ENCODE measurements around the gene ACVRL1.
A peak's percentile ranks its signal among the peaks of the same experiment; 100 is the strongest.

ACVRL1 gene

DNA sequence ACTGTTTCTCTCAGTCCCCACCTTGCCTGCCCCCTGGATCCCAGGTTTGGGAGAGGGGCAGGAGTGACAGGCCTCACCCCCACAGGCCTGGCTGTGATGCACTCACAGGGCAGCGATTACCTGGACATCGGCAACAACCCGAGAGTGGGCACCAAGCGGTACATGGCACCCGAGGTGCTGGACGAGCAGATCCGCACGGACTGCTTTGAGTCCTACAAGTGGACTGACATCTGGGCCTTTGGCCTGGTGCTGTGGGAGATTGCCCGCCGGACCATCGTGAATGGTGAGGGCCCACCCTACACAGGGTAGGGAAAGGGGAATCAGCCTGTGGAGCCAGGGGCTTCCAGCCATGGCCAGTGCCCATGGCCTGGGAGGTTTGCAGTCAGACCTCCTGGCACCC lies 8.6 kb downstream of the ACVRL1 start:
- DNase-seq (ENCODE audit: low read depth, low spot score) = no peak

DNA sequence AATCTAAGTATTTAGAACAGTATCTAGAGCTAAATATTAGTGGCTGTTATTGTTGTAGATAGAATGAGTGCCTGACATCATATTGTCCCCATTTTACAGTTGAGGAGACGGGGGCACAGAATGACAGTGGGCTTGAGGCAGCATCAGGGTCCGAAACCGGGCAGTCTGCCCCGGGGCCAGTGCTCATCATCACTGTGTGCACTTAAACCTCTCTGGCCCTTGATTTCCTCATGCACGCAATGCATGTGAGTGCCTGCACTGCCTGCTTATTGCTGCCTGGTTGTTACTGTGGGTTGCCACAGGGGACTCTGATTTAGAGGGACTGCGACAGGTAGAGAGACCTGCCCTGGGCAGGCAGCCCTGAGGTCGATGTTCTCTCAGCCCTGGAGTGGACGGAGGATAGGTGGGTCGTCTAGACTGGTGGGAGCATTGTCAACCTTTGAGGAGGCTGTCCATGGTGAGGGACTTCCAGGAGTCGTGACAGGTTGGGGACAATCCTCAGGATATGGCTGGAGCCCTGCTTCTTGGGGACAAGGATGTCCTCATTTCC lies 9.8 kb downstream of the ACVRL1 start:
- no peak for DNase-seq (ENCODE audit: low read depth, low spot score)

DNA sequence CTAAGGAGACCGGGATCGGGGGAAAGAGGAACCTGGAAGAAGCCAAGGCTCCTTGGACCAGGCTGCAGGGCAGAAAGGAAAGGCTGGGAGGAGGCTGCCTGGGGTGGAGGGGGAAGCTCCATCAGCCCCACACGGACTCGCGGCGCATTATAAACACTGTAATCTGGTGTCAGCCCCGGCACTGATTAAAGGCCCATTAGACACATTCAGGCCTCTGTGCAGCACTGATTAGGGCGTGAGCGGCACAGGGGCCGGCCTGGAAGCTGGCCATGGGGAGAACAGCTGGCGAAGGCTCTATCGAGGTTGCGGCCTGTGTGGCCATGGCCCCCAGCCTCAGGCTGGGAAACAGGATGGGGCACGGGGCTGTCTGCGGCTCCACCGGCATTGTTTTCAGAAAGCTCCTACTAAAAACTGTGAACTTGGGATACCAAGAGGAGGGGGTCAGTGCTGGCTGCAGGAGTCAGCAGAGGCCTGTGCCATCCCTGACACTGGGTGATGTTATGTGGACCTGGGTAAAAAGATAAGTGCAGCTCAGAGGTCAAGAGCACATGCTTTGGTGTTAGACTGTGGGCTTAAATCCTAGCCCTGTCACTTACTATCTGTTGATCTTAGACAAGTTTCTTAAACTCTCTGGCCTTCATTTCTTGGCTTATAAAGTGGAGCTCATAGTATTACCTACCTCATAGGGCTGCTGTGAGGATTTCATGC lies 10.6 kb downstream of the ACVRL1 start:
- DNase-seq (ENCODE audit: low read depth, low spot score) = no peak

GRCh38 chr12:51920046-51920445 lies 12.7 kb downstream of the ACVRL1 start:
- DNase-seq (ENCODE audit: low read depth, low spot score) = no peak

- DNase-seq (ENCODE audit: low read depth, low spot score) = no peak
Measured at GRCh38 chr12:51921017-51921725, 13.9 kb downstream of the ACVRL1 start.

- no peak for DNase-seq (ENCODE audit: low read depth, low spot score)
Measured at GRCh38 chr12:51922146-51922545, 14.8 kb downstream of the ACVRL1 start.

DNA sequence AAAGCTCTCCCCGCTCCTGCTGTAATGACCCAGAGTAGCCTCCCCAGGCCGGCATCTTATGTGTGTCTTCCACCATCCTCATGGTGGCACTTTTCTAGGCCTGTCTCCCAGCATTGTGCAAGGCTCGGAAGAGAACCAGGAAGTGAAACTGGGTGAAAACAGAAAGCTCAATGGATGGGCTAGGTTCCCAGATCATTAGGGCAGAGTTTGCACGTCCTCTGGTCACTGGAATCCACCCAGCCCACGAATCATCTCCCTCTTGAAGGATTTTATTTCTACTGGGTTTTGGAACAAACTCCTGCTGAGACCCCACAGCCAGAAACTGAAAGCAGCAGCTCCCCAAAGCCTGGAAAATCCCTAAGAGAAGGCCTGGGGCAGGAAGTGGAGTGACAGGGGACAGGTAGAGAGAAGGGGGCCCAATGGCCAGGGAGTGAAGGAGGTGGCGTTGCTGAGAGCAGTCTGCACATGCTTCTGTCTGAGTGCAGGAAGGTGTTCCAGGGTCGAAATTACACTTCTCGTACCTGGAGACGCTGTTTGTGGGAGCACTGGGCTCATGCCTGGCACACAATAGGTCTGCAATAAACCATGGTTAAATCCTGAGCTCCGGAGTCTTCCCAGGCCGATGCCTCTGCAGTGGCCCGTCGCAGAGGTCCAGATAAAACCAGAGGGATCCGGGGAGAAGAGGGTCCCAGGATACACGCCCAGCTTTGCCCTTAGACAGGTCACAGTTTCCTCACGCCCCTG lies 15.6 kb downstream of the ACVRL1 start:
- no peak for DNase-seq (ENCODE audit: low read depth, low spot score)

- no peak for DNase-seq (ENCODE audit: low read depth, low spot score)
Measured at GRCh38 chr12:51923506-51924365, 16.4 kb downstream of the ACVRL1 start.

- no peak for DNase-seq (ENCODE audit: low read depth, low spot score)
Measured at GRCh38 chr12:51924551-51925319, 17.4 kb downstream of the ACVRL1 start.

DNA sequence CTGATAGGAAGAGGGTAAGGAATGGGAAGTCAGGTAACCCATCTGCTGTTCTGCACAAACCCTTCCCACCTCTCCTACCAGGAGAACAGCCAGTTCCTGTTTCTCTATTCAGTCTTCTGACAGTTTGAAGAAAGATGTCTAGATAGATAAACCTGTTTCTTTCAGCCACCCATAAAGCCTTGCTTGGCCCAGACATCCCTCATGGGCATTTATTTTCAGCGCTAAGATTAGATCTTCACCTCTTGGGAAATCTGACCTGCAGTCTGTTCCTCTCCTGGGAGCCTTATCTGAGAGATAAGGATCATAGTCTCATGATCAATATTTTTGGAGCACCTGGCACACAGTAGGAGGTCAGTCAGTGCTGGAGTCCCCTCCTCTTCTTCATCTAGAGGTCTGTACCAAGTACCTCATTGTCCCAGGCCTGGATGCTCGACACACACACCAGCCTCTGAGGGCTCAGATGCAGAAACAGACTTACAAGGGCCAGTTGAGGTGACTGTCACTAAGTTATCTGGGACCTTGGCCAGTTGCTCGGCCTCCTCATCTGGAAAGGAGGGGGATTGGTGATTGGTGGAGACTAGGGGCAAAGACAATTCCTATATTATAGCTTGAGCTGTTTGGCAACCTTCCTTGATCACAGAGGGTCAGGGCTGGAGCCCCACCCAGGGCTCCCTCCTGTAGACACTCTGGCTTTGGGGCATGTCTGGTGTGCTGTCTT lies 18.2 kb downstream of the ACVRL1 start:
- no peak for DNase-seq (ENCODE audit: low read depth, low spot score)

GRCh38 chr12:51926064-51926632 lies 18.8 kb downstream of the ACVRL1 start:
- DNase-seq (ENCODE audit: low read depth, low spot score) = no peak

DNA sequence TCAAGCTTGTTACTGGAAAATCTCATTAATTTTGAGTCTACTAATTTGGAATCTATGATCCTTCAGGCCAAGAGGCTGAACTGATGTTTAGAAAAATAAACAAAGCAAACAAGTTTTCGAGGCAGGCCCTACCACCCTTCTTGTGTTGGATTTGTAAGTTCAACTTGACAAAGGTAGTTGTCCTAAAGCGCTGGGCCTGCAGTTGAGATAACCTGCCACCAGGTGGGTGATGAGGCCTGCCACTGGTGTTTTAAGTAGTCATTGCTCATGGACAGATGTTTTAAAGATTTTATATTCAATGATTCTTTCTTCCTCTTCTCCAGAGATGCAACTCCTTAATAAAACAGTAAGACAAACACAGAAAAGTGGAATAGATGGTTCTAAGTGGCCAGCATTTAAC lies 19.4 kb downstream of the ACVRL1 start:
- no peak for DNase-seq (ENCODE audit: low read depth, low spot score)

- no peak for DNase-seq (ENCODE audit: low read depth, low spot score)
Measured at GRCh38 chr12:51932218-51933076, 25.1 kb downstream of the ACVRL1 start.

DNA sequence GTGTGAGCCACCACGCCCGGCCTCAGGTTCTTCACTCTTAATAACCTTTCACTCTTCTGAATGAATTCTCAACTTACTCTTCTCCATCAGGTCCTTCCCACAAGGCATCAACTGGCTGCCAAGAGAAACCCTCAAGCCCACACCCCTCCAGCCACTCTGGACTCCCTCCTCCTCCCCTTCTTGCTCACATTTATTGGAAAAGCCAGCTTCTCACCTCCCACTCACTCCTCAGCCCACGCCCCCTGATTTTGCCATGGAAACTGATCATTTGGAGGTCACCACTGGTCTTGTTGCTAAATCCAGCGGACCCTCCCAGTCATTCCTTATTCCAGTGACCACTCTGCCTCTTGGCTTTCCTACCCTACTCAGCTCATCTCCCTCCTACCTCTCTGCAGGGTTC lies 26.8 kb downstream of the ACVRL1 start:
- no peak for DNase-seq (ENCODE audit: low read depth, low spot score)

- DNase-seq (ENCODE audit: low read depth, low spot score) = no peak
Measured at GRCh38 chr12:51937926-51938325, 30.6 kb downstream of the ACVRL1 start.

DNA sequence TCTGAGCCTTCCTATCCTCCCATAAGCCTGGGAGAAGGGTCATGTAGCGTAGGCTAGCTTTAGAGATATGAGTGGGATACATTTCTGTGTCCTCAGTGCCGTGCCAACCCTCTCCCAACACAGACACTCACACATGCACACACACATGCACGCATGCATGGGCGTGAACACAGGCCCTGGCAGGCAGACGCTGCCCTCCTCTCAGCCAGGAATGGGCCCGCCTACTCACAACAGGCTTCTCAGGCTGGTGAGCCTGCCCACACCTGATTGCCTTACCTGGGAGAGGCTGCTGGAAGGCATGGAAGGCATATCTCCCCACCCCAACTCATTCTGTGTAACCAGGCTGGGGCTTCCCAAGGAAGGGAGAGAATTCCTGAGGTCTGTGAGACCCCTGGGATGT lies 31.4 kb downstream of the ACVRL1 start:
- no peak for DNase-seq (ENCODE audit: low read depth, low spot score)

- DNase-seq (ENCODE audit: low read depth, low spot score) = peak; percentile 54
Measured at GRCh38 chr12:51941011-51941581, 33.8 kb downstream of the ACVRL1 start.

DNA sequence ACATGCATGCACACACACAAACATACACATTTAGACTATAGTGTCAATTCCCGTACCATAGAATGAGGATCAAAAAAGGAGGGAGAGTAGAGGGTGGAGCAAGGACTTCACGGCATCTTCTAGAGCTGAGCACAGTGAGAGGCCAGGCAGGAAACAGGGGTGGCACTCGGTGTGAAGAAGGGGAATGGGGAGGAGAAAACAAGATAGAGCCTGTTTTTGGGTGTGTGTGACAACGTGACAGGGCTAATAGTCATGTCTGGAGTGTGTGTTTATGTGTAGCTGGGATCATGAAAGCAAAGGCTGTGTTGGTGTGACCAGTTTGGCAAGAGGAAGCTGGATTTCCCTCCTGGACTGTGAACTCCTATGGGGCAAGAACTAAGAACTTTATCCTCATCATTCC lies 34.3 kb downstream of the ACVRL1 start:
- DNase-seq (ENCODE audit: low read depth, low spot score) = no peak

All from smooth muscle cell of the brain vasculature (primary cell).